C4-2B (cell line): ENCODE measurements around the gene CDA.

Source experiments
- ZFX ChIP-seq: fragments of 450-650 bp; IDR thresholded peaks from 2 replicates; pipeline ENCODE4 v1.6.1; 2017
- TF ChIP-seq, protein P1 (sequence below): fragments of 450-650 bp; conservative IDR thresholded peaks from 2 replicates; pipeline ENCODE4 v1.5.1; 2017; ENCODE audit warnings: mild to moderate bottlenecking

DNA sequence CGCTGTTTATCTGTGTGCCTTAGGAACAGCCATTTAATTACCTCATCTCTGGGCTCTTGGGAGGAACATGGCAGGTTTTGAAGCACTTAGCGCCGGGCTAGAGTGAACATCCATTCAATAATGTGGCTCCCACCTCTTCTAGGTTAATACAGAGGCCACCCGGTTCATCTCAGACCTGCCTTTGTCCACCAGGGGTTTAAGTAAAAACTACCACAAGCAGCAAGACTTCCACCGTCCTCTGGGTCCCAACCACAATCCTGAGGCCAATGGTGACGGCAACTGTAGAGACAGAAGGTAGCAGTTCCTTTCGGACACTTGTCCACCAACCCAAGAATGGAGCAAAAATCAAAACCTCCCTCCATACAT is 73.2 kb downstream of the CDA start:
- TF ChIP-seq, protein P1, sequence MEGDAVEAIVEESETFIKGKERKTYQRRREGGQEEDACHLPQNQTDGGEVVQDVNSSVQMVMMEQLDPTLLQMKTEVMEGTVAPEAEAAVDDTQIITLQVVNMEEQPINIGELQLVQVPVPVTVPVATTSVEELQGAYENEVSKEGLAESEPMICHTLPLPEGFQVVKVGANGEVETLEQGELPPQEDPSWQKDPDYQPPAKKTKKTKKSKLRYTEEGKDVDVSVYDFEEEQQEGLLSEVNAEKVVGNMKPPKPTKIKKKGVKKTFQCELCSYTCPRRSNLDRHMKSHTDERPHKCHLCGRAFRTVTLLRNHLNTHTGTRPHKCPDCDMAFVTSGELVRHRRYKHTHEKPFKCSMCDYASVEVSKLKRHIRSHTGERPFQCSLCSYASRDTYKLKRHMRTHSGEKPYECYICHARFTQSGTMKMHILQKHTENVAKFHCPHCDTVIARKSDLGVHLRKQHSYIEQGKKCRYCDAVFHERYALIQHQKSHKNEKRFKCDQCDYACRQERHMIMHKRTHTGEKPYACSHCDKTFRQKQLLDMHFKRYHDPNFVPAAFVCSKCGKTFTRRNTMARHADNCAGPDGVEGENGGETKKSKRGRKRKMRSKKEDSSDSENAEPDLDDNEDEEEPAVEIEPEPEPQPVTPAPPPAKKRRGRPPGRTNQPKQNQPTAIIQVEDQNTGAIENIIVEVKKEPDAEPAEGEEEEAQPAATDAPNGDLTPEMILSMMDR, result no peak
- no peak for TF ChIP-seq ZFX
